ENCODE results near the gene KCNA2.

DNA sequence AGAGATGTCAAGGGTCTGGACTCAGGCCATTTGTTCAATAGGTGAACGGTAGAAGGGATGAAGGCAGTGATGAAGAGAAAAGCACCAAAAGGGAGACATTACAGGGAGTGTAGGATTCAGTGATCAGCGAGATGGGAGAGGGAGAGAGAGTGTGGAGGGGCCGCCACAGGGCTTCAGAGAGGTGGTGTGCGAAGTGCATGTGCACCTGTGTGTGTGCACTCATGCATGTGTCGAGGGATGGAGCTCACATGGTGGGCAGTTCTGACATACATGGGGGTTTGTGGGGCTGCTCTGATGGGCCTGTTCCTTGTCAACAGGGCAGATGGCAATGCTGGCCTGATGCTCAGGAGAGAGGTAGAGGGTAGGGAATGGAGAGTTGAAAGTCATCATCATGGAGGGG lies 11.4 kb upstream of the KCNA2 start:
- TF ChIP-seq, protein P1, sequence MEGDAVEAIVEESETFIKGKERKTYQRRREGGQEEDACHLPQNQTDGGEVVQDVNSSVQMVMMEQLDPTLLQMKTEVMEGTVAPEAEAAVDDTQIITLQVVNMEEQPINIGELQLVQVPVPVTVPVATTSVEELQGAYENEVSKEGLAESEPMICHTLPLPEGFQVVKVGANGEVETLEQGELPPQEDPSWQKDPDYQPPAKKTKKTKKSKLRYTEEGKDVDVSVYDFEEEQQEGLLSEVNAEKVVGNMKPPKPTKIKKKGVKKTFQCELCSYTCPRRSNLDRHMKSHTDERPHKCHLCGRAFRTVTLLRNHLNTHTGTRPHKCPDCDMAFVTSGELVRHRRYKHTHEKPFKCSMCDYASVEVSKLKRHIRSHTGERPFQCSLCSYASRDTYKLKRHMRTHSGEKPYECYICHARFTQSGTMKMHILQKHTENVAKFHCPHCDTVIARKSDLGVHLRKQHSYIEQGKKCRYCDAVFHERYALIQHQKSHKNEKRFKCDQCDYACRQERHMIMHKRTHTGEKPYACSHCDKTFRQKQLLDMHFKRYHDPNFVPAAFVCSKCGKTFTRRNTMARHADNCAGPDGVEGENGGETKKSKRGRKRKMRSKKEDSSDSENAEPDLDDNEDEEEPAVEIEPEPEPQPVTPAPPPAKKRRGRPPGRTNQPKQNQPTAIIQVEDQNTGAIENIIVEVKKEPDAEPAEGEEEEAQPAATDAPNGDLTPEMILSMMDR (IDR thresholded peaks at IDR 0.05 in 4 of 5, conservative IDR thresholded peaks at IDR 0.05 in 1 of 5) = no peak
- TF ChIP-seq POLR2A (IDR thresholded peaks at IDR 0.05) = no peak

Data from gastrocnemius medialis (tissue), 4 donors.